Measurements from ENCODE around the gene METTL27.
"Not testable (repeated sequence)": the region's sequence is repeated elsewhere in the genome, so short reads cannot be mapped to it uniquely, and the experiment has no call there.

Gene METTL27

GRCh38 chr7:73869011-73869798 lies 26.9 kb upstream of the METTL27 start:
- DNase-seq, result no peak

DNA sequence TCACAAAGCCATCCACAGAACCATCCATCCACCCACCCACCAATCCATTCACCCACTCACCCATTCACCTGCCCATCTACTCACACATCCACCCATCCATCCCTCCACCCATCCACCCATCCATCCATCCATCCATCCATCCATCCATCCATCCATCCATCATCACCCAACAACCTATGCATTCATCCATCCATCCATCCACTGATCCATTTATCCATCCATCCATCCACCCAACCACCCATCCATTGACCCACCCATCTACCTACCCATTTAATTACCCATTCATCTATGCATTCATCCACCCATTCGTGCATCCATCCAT lies 24.1 kb upstream of the METTL27 start:
- DNase-seq, result no peak

DNA sequence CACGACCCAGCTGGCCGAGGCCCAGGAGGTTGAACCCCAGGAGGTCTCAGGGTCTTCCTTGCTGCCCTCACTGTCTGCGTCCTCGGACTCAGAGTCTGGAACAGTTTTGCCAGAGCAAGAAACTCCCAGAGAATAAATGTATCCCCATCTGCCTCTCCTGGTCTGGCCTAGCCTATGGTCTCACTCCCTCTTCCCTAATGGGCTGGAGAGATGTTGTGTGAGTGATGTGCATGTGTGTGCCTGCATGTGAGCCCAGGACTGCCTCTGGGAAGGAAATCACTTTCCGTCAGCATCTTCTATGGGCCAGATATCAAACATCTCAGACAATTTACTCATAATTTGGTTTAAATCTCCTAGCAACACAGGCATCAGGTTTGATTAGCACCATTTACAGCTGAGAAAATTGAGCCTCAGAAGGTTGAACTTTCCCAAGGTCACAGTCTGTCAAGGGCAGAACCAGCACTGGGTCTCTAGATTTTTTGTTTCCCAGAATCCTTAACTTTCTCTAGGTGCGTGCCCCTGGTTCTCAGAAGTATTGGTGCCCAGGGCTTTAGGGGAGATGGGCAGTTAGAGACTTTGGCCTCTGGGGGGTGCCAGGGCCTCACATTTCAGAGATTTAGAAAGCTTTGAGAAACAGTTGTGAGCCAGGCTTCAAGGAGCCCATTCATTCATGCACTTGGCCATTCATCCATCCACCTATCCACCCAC lies 23.6 kb upstream of the METTL27 start:
- no peak for DNase-seq

DNA sequence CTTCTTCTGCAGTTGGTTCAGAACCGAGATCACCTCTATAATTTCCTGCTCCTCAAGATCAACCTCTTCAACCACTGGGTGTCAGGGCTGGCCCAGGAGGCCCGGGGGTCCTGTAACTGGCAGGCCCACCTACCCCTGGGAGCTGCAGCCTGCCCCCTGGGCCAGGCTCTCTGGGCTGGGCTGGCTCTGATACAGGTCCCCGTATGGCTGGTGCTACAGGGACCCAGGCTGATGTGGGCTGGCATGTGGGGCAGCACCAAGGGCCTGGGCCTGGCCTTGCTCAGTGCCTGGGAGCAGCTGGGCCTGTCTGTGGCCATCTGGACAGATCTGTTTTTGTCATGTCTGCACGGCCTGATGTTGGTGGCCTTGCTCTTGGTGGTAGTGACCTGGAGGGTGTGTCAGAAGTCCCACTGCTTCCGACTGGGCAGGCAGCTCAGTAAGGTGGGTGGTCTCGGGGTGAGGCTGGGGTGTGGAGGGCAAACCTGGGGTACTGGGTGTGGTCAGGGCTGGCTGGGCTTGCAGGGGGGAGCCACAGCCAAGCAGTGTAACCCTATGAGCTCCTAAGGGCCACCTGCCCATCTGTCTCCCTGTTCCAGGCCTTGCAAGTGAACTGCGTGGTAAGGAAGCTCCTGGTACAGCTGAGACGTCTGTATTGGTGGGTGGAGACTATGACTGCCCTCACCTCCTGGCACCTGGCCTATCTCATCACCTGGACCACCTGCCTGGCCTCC lies 22.8 kb upstream of the METTL27 start:
- no peak for DNase-seq

GRCh38 chr7:73861305-73861704 lies 19.0 kb upstream of the METTL27 start:
- no peak for DNase-seq

DNA sequence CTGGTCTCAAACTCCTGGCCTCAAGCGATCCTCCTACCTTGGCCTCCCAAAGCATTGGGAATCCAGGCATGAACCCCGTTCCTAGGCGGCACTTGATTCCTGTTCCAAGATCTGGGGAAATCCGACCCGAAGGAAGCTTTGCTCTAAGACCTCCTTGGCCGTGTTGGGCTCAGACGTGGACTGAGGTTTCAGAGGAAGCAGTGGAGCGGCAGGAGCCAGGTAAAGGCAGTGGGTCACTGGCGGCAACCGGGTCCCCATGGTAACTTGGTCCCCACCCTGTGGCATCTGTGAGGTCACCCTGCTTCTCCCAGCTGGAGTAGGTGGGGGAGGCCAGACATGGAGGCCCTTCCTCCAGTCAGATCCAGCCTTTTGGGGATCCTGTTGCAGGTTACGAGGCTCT lies 18.5 kb upstream of the METTL27 start, which contains the start of gene TMEM270:
Gene TMEM270 (plus strand): TSS at position 301 of the 400 bp plus-strand sequence. CDS start 36 bp downstream, at position 337.
- no peak for DNase-seq

DNA sequence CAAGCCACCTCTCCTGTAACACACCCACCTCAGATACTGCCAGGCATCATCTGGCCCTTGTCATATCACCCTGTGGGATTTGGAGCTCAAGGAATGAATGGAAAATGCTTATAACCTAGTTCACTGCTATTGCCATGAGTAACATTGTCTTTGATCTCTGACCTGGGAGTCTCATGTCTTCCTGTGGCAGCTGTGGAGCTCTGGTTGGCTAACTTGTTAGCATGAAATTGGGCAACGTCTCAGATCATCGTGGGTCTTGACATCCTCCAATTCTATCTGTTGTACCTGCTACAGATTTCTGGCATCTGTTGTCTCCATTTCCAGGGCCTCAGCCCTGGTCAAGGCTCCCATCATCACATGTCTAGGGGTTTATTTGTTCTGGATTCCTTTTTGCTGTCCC lies 16.5 kb upstream of the METTL27 start:
- DNase-seq, result no peak

DNA sequence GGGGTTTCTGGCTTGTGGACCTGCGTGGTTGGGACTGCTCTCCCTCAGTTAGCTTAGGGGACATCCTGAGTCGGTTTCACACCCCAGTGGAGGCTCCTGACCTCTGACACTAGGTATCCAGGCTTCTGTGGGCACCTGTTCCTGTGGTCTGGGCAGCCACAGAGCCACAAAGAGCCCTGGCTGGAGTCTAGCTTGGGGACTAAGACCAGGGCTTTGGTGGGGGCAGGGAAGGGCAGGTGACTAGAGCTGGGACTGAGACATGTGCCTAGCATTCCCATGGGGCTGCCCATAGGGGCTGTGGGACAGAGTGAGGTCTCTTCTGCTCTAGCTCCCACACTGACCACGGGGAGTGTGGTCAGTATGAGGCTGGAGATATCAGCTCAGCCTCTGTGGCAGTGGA lies 14.6 kb upstream of the METTL27 start:
- no peak for DNase-seq

GRCh38 chr7:73852500-73852899 lies 10.2 kb upstream of the METTL27 start:
- DNase-seq, result no peak

DNA sequence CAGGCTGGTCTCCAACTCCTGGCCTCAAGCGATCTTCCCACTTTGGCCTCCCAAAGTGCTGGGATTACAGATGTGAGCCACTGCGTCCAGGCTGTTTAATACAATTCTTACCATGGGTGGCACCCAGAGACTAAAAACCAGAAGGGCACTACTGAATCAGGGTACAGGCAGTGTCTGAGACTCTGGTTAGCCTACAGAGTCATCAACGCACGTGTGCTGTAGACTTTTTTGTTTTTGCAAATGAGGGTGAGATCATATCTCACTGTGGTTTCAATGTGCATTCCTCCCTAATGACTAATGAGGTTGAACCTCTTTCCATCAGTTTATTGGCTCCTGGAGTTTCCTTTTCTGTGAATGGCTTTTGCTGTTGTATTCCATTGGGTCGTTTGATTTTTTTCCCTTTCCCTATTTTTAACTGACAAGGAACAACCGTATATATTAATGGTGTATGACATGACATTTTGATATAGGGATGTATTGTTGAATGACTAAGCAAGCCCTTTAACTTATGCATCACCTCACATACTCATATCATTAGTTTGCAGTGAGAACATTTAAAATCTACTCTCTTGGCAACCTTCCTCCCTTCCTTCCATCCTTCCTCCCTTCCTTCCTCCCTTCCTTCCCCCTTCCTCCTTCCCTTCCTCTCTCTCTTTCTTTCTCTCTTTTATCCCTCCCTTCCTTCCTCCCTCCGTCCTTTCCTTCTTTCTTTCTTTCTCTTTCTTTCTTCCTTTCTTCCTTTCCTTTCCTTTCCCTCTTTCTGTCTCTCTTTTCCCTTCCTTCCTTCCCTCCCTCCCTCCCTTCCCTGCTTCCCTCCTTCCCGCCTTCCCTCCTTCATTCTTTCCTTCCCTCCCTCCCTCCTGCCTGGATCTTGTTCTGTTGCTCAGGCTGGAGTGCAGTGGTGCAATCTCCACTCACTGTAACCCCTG lies 9.4 kb upstream of the METTL27 start:
- no peak for DNase-seq

DNA sequence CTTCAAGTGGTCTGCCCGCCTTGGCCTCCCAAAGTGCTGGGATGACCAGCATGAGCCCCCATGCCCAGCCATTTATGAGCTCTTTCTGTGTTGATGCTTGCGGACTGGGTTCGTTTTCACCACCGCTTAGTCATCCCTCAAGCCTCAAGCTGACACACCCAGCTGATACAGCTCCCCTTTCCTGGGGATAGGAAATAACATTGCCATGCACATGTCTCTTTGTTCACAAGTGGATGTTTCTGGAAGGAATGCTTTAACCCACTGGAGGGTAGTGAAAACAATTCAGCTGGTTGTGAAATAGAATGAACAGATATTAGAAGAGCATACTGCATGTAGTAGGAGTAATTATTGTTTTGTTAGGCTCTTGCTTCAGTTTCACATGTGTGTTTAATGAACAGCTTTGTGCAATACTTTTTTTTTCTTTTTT lies 8.5 kb upstream of the METTL27 start:
- no peak for DNase-seq

DNA sequence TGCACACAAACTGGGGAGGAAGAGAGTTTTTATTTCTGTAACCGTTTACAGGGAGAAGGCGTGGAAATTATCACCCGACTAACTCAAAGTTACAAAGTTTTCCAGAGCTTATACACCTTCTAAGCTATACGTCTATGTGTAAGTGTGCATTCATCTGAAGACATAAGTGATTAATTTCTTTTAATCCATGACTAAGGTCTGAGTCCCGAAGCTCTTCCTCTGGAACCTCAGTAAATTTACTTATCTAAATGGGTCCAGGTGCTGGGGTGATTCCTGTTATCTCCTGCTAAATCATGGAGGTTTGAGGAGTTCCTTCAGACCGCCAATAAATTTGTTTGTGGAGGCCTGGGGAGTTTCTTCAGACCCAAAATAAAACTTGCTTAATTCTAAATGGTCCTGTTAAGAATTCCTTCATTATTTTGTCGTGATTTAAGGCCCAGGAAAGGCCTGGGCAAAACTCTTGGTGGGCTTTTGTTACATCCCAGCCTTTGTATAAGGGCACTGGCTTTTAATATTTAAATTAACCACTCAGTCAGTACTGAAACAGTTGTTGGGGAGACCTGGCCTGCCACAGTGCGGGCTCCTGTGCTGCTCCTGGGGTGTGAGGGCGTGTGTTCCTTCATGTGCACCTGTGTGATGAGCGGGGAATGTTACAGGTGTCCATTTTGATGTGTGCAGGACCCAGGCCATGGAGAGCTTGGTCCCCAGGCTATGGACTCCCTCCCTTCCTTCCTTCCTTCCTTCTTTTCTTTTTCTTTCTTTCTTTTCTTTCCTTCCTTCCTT lies 5.8 kb upstream of the METTL27 start:
- no peak for DNase-seq

DNA sequence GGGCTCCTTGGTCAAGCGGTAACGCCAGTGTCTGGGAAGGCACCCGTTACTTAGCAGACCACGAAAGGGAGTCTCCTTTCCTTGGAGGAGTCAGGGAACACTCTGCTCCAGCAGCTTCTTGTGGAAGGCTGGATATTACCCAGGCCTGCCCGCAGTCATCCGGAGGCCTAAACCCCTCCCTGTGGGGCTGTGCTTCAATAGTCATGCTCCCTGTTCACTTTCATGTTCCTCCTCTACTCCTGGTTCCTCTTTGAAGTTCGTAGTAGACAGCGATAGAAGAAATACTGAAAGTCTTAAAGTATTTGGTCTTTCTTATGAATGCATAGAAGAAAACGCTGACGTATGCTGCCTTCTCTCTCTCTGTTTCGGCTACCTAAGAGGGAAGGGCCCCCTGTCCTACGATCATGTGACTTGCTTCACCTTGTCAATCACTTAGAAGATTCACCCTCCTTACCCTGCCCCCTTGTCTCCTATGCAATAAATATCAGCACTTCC lies 3.4 kb upstream of the METTL27 start:
- DNase-seq, result not testable (repeated sequence)

DNA sequence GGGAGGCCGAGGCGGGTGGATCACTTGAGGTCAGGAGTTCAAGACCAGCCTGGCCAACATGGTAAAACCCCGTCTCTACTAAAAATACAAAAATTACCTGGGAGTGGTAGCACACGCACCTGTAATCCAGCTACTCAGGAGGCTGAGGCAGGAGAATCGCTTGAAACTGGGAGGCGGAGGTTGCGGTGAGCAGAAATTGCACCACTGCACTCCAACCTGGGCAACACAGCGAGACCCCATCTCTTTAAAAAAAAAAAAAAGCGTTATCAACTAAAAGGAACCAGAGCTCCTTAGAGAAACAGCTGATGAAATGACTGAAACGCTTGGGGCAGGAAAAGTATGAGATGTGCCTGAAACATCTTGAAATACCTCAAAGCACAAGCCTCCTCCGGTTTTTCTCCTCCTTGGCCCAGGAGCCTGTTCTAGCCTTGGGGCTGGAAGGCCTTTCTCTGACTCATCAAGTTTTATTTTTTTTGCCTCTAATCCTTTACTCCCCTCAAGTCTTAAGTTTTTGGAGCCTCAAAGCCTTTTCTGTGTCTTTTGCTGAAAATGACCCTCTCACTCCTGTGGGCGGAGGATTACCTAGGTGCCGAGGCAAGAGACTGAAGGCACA lies 2.6 kb upstream of the METTL27 start:
- DNase-seq, result no peak

DNA sequence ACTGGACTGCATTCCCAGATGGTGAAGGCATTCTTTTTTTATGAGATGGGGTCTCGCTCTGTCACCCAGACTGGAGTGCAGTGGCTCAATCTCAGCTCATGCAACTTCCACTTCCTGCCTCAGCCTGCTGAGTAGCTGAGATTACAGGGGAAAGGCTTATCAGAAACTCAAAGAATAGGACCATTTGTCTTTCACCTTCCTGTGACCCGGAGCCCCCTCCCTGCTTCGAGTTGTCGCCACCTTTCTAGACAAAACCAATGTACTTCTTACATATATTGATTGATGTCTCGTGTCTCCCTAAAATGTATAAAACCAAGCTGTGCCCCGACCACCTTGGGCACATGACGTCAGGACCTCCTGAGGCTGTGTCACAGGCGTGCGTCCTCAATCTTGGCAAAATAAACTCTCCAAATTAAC lies 1.8 kb upstream of the METTL27 start:
- DNase-seq, result no peak

DNA sequence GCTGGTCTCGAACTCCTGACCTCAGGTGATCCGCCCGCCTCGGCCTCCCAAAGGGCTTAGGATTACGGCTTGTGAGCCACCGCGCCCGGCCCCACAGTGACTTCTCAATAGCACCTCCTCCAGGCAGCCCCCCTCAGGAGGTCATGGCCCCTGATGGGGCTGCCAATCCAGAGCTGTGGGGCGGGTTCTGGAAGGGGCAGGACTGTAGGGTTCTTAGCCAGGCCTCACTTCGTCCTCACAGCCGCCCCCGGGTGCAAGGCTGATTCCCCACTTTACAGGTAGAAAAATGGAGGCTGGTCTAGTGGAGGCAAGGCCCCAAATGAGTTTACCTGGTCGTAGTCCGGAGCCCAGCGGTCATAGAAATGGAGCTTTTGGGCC lies 638 bp downstream of the METTL27 start:
- DNase-seq, result no peak

- no peak for DNase-seq
Measured at GRCh38 chr7:73840715-73841379, 1.5 kb downstream of the METTL27 start.

- no peak for DNase-seq
Measured at GRCh38 chr7:73839743-73840714, 2.3 kb downstream of the METTL27 start.

DNA sequence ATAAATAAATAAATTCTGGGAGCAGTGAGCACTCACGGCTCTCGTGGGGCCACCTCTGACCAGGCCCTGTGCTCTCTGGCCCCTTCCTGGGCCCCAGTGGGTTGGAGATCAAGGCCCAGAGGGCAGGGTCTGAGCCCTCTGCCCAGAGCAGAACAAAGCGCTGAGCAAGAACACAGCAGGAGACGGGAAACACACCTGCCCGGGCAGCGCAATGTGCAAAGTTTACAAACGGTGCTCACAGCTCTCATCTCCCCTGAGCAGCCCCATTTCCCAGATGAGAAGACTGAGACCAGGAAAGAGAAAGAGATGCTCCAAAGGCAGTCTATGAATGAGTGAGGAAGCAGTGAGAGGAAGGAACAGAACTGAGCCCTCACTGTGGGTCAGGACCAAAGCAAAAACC lies 3.0 kb downstream of the METTL27 start:
- DNase-seq, result no peak
